Measurements from ENCODE around the gene SPIN1. TPM values are rescaled to one million over a fixed set of nuclear protein-coding genes. Genes with fewer than 3 reads are reported as not detected.

SPIN1 gene
- total RNA-seq, 1 experiment from 2014 or later, result 76.9 TPM

- in situ Hi-C loops (cut with HindIII; ENCODE audit: low pct_unique_long_range_greater_than_20kb, low sequenced_read_pairs) (no loop called here), intact Hi-C loops (cut with micrococcal nuclease; ENCODE audit: unreplicated experiment) (no loop called here)
- no peak overlapping the region for H3K4me3 ChIP-seq (ENCODE audit: low read depth in 2 of 2, low read length in 2 of 2)
- POLR2A ChIA-PET, result no interaction called here
- H3K4me1 ChIP-seq (ENCODE audit: control insufficient read depth, insufficient read depth, low read length), result no peaks in the 10 kb centered on the region
- no peak overlapping the region for H3K27ac ChIP-seq (ENCODE audit: low read length)
- ATAC-seq (no peak), DNase-seq (ENCODE audit: low read depth, low spot score) (no peak)
- BruUV-seq (replicated peaks), result no TSS peak
- TF ChIP-seq CTCF (IDR thresholded peaks at IDR 0.05), result no peak
- no peak for TF ChIP-seq REST (IDR thresholded peaks at IDR 0.05; ENCODE audit: insufficient read depth in 1 of 2, low read depth in 2 of 2, low read length in 1 of 2)
- TF ChIP-seq POLR2AphosphoS5 (IDR thresholded peaks at IDR 0.05; ENCODE audit: low read depth, low read length), result no peak
- no peak for TF ChIP-seq TCF7L2 (IDR thresholded peaks at IDR 0.05; ENCODE audit: low read depth, low read length)
- TF ChIP-seq SIN3A (IDR thresholded peaks at IDR 0.05; ENCODE audit: borderline replicate concordance, insufficient read depth, low read depth, low read length), result no peak
- H3K9me3 ChIP-seq (ENCODE audit: control insufficient read depth, insufficient read depth, low read depth, low read length), result no peaks in the 10 kb centered on the region
- CTCF ChIA-PET, result no interaction called here
- no peaks in the 10 kb centered on the region for H3K27me3 ChIP-seq (ENCODE audit: control insufficient read depth, insufficient read depth, low read length)
- no peaks in the 10 kb centered on the region for H3K36me3 ChIP-seq (ENCODE audit: control insufficient read depth, insufficient read depth, low read length)
Measured at GRCh38 chr9:88521308-88521707, 133.1 kb downstream of the SPIN1 start.

- POLR2A ChIA-PET, result no interaction called here
- no peak for DNase-seq (ENCODE audit: low read depth, low spot score)
- CTCF ChIA-PET, result no interaction called here
- no peaks in the 10 kb centered on the region for H3K36me3 ChIP-seq (ENCODE audit: control insufficient read depth, insufficient read depth, low read length)
- H3K27me3 ChIP-seq (ENCODE audit: control insufficient read depth, insufficient read depth, low read length), result no peaks in the 10 kb centered on the region
- no peak overlapping the region for H3K4me3 ChIP-seq (ENCODE audit: low read depth in 2 of 2, low read length in 2 of 2)
- in situ Hi-C loops (cut with HindIII; ENCODE audit: low pct_unique_long_range_greater_than_20kb, low sequenced_read_pairs) (no loop called here), intact Hi-C loops (cut with micrococcal nuclease; ENCODE audit: unreplicated experiment) (no loop called here)
- H3K27ac ChIP-seq (ENCODE audit: low read length), result no peak overlapping the region
- ATAC-seq, result no peak
- H3K4me1 ChIP-seq (ENCODE audit: control insufficient read depth, insufficient read depth, low read length), result no peaks in the 10 kb centered on the region
- TF ChIP-seq POLR2AphosphoS5 (IDR thresholded peaks at IDR 0.05; ENCODE audit: low read depth, low read length), result no peak
- no peak for TF ChIP-seq REST (IDR thresholded peaks at IDR 0.05; ENCODE audit: insufficient read depth in 1 of 2, low read depth in 2 of 2, low read length in 1 of 2)
- TF ChIP-seq TCF7L2 (IDR thresholded peaks at IDR 0.05; ENCODE audit: low read depth, low read length), result no peak
- no peak for TF ChIP-seq SIN3A (IDR thresholded peaks at IDR 0.05; ENCODE audit: borderline replicate concordance, insufficient read depth, low read depth, low read length)
- TF ChIP-seq CTCF (IDR thresholded peaks at IDR 0.05), result no peak
- no peaks in the 10 kb centered on the region for H3K9me3 ChIP-seq (ENCODE audit: control insufficient read depth, insufficient read depth, low read depth, low read length)
- BruUV-seq (replicated peaks), result no TSS peak
Measured at GRCh38 chr9:88522360-88522759, 134.1 kb downstream of the SPIN1 start.
